ENCODE data around the gene COL16A1. TPM values are rescaled to one million over a fixed set of nuclear protein-coding genes. Genes with fewer than 3 reads are reported as not detected.
A peak's percentile ranks its signal among the peaks of the same experiment; 100 is the strongest.

Gene COL16A1
- total RNA-seq, 6 donors from 2014 or later = 15.2 to 103 (median 40.7) TPM

GRCh38 chr1:31660871-31661455, 42.9 kb downstream of the COL16A1 start:
- no peak for DNase-seq
- 81 to 93% methylated on average over 2 to 4 of the region's 4 CpGs for WGBS, 2 donors

GRCh38 chr1:31659889-31660288, 43.9 kb downstream of the COL16A1 start:
- no peak for TF ChIP-seq POLR2AphosphoS5 (IDR thresholded peaks at IDR 0.05)
- TF ChIP-seq EP300 (IDR thresholded peaks at IDR 0.05) = no peak
- no peak for TF ChIP-seq POLR2A (IDR thresholded peaks at IDR 0.05)
- TF ChIP-seq, protein P1, sequence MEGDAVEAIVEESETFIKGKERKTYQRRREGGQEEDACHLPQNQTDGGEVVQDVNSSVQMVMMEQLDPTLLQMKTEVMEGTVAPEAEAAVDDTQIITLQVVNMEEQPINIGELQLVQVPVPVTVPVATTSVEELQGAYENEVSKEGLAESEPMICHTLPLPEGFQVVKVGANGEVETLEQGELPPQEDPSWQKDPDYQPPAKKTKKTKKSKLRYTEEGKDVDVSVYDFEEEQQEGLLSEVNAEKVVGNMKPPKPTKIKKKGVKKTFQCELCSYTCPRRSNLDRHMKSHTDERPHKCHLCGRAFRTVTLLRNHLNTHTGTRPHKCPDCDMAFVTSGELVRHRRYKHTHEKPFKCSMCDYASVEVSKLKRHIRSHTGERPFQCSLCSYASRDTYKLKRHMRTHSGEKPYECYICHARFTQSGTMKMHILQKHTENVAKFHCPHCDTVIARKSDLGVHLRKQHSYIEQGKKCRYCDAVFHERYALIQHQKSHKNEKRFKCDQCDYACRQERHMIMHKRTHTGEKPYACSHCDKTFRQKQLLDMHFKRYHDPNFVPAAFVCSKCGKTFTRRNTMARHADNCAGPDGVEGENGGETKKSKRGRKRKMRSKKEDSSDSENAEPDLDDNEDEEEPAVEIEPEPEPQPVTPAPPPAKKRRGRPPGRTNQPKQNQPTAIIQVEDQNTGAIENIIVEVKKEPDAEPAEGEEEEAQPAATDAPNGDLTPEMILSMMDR (IDR thresholded peaks at IDR 0.05) = no peak
- 85 to 90% methylated on average over 3 of the region's 3 CpGs for WGBS, 2 donors
- no peak for DNase-seq

More at GRCh38 chr1:31660871-31661455, 42.9 kb downstream of the COL16A1 start:
- Histone ChIP-seq H3K9me3 (no peaks in the 10 kb centered on the region), H3K36me3 (no peaks in the 10 kb centered on the region), H3K27ac (no peak overlapping the region), H3K4me3 (no peak overlapping the region), H3K4me1 (peaks cover 0 to 2% (median 0%) of the 10 kb centered on the region in 4 donors), H3K27me3 (no peaks in the 10 kb centered on the region)
- ATAC-seq (ENCODE audit: low FRiP score in 2 of 2) = no peak
- TF ChIP-seq, protein P1 (IDR thresholded peaks at IDR 0.05) = no peak
- TF ChIP-seq EP300 (IDR thresholded peaks at IDR 0.05) (no peak), POLR2AphosphoS5 (IDR thresholded peaks at IDR 0.05) (no peak), POLR2A (IDR thresholded peaks at IDR 0.05) (no peak)

DNA sequence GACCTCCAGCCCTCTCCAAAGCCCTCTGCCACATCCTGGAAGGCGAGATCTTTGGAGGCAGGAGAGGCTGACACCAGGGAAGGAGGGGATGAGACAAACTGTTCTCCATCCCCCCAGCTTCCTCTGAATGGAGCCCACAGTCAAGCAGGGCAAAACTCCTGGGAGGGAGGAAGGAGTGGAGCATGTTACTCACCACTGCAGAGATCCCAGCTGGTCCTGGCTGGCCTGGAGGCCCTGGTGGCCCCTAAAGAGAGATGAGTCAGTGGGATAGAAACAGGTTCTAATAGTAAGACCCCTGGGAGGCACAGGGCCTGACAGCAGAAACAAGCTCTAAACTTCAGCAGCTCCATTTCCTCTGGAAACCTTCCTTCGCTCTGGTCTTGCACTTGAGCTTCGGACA, 45.1 kb downstream of the COL16A1 start:
- H3K36me3 ChIP-seq = no peaks in the 10 kb centered on the region
- TF ChIP-seq, protein P1 (IDR thresholded peaks at IDR 0.05) = no peak
- TF ChIP-seq POLR2AphosphoS5 (IDR thresholded peaks at IDR 0.05) (no peak), POLR2A (IDR thresholded peaks at IDR 0.05) (no peak), EP300 (IDR thresholded peaks at IDR 0.05) (no peak)
- H3K4me3 ChIP-seq = no peak overlapping the region
- no peak overlapping the region for H3K27ac ChIP-seq
- 82% methylated on average over 3 of the region's 3 CpGs for WGBS, 2 donors
- H3K4me1 ChIP-seq = no peaks in the 10 kb centered on the region
- H3K27me3 ChIP-seq = no peaks in the 10 kb centered on the region
- DNase-seq (no peak), ATAC-seq (ENCODE audit: low FRiP score in 2 of 2) (no peak)
- H3K9me3 ChIP-seq = no peaks in the 10 kb centered on the region

More at GRCh38 chr1:31659889-31660288, 43.9 kb downstream of the COL16A1 start:
- Histone ChIP-seq H3K27me3 (no peaks in the 10 kb centered on the region), H3K4me3 (no peak overlapping the region), H3K27ac (no peak overlapping the region), H3K4me1 (no peaks in the 10 kb centered on the region), H3K36me3 (no peaks in the 10 kb centered on the region), H3K9me3 (no peaks in the 10 kb centered on the region)
- ATAC-seq (ENCODE audit: low FRiP score in 2 of 2) = no peak

DNA sequence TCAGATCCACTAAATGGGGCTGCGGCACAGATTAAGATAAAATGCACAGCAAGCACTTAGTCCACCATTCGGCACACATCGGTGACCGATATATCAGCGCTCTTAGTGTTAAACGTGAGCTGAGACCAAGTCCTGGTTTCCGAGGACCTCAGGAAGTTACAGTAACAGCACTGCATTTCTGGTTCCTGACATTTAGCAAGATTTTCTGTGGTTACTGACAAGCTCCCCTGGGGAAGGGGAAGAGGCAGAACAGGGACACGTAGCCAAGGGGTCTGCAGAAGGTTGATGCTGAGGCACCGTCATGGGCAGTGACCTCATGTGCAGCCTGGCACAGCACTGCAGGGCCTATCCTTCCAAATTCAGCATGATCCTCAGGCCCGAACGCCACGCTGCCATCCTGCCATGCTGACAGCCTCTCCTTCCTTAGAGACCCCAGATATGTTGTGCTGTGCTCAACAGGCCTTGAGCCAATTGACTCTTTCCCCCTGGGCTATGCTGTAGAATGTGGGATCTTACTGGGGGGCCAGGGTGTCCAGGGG, 45.8 kb downstream of the COL16A1 start:
- no peak for ATAC-seq (ENCODE audit: low FRiP score in 2 of 2)
- WGBS, 2 donors = 81% methylated on average over 12 of the region's 12 CpGs
- peak overlapping the region in 1 of 4 donors; percentile 14 for H3K27ac ChIP-seq
- no peaks in the 10 kb centered on the region for H3K9me3 ChIP-seq
- H3K4me1 ChIP-seq = no peaks in the 10 kb centered on the region
- no peak overlapping the region for H3K4me3 ChIP-seq
- no peaks in the 10 kb centered on the region for H3K36me3 ChIP-seq
- no peak for DNase-seq
- no peaks in the 10 kb centered on the region for H3K27me3 ChIP-seq
- no peak for TF ChIP-seq POLR2A (IDR thresholded peaks at IDR 0.05)
- TF ChIP-seq EP300 (IDR thresholded peaks at IDR 0.05) = no peak
- no peak for TF ChIP-seq POLR2AphosphoS5 (IDR thresholded peaks at IDR 0.05)
- TF ChIP-seq, protein P1 (IDR thresholded peaks at IDR 0.05) = no peak
